ENCODE measurements around the gene RPP21.

Gene RPP21

DNA sequence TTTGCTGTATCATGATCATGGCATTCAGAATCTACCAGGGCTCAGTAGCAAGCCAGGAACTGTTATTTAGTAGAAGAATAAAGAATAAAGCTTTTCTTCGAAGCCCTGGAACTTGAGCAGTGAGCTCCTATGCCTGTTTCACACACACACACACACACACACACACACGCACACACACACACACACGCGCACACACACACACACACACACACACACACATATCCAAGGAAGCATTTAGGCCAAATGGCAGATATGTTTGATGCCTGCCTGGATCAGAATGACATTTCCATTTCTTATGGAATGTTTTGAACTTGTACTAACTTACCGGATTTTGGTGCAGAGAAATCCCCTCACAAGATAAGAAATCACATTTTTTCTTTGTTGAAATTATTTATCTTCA lies 35.5 kb downstream of the RPP21 start:
- H3K4me3 Mint-ChIP-seq = no peak overlapping the region
- no peak overlapping the region for H3K27ac Mint-ChIP-seq
- no peaks in the 10 kb centered on the region for H3K4me1 Mint-ChIP-seq (ENCODE audit: low read depth)
- no peaks in the 10 kb centered on the region for H3K9me3 Mint-ChIP-seq
- H3K27me3 Mint-ChIP-seq (ENCODE audit: low read depth) = peaks cover 75% of the 10 kb centered on the region
- H3K36me3 Mint-ChIP-seq (ENCODE audit: low read depth) = no peaks in the 10 kb centered on the region

GRCh38 chr6:30386166-30386565 lies 41.2 kb downstream of the RPP21 start:
- Mint-ChIP-seq H3K4me3 (no peak overlapping the region), H3K27me3 (ENCODE audit: low read depth) (peaks cover 84% of the 10 kb centered on the region), H3K36me3 (ENCODE audit: low read depth) (no peaks in the 10 kb centered on the region), H3K4me1 (ENCODE audit: low read depth) (no peaks in the 10 kb centered on the region), H3K27ac (no peak overlapping the region), H3K9me3 (no peaks in the 10 kb centered on the region)

GRCh38 chr6:30391240-30391639 lies 46.3 kb downstream of the RPP21 start:
- H3K27ac Mint-ChIP-seq = no peak overlapping the region
- H3K4me1 Mint-ChIP-seq (ENCODE audit: low read depth) = no peaks in the 10 kb centered on the region
- peaks cover 78% of the 10 kb centered on the region for H3K27me3 Mint-ChIP-seq (ENCODE audit: low read depth)
- H3K4me3 Mint-ChIP-seq = no peak overlapping the region
- H3K9me3 Mint-ChIP-seq = no peaks in the 10 kb centered on the region
- no peaks in the 10 kb centered on the region for H3K36me3 Mint-ChIP-seq (ENCODE audit: low read depth)

DNA sequence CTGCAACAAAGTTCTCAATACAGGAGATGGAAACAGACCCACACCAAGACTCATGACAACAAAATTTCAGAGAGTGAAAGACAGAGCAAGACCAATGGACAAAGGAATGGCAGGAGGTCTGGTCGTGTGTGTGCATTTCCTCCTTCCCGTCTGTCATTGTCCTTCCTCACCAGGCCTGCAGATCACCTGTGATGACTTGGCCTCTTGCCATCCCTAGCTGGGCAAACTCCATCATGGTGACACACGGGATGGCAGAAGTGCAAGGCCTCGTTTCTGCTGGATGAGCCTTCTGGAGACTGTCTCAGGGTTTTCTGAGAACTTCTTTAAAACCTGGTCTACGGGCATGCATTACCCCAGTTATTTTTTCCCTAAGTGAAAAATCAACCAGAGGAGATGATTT lies 49.2 kb downstream of the RPP21 start:
- H3K27me3 Mint-ChIP-seq (ENCODE audit: low read depth) = peaks cover 70% of the 10 kb centered on the region
- no peaks in the 10 kb centered on the region for H3K9me3 Mint-ChIP-seq
- H3K4me3 Mint-ChIP-seq = no peak overlapping the region
- H3K4me1 Mint-ChIP-seq (ENCODE audit: low read depth) = peaks cover 6% of the 10 kb centered on the region
- H3K36me3 Mint-ChIP-seq (ENCODE audit: low read depth) = no peaks in the 10 kb centered on the region
- no peak overlapping the region for H3K27ac Mint-ChIP-seq
